Prostate gland (tissue), 2 donors: ENCODE results near the gene MTG1.

Experiments used
- CTCF ChIP-seq, 4 experiments: fragments of 200-600 bp in 2 of 4; fragments of 450-650 bp in 2 of 4; sonication (generic) in 2 of 4; IDR thresholded peaks; 1 replicate in 3 of 4; 2 replicates in 1 of 4; pipeline ENCODE4 v1.5.1; 2016 to 2019; ENCODE audit warnings: antibody characterized with exemption in 4 of 4, mild to moderate bottlenecking in 2 of 4, moderate library complexity in 2 of 4
- POLR2AphosphoS5 ChIP-seq: sonication (generic); formaldehyde crosslinking; IDR thresholded peaks from one replicate; pipeline ENCODE4 v1.6.1; 2017; ENCODE audit warnings: antibody characterized with exemption

GRCh38 chr10:133379801-133380666, 13.9 kb upstream of the MTG1 start:
- TF ChIP-seq CTCF (IDR thresholded peaks at IDR 0.05), result no peak
- TF ChIP-seq POLR2AphosphoS5, result no peak
